Epithelial cell of proximal tubule (primary cell): Measurements from ENCODE around the gene SLC22A15. TPM values are rescaled to one million over a fixed set of nuclear protein-coding genes. Genes with fewer than 3 reads are reported as not detected.

Experiments used
- DNase-seq: peaks from one replicate; pipeline ENCODE4 v3.0.0-alpha.2; 2011; ENCODE audit warnings: low read depth
- H3K4me3 ChIP-seq: 2 replicates; pipeline ENCODE4 v1.5.1; 2011; ENCODE audit warnings: low read depth, mild to moderate bottlenecking, low read length
- total RNA-seq: library from RNA; depleted of rRNA; stranded (reverse); fragments of >200 nt; gene quantifications from 2 replicates; pipeline ENCODE4 v1.2.3, GENCODE V29; 2015
- TF ChIP-seq, protein P1 (sequence below): conservative IDR thresholded peaks from 2 replicates; pipeline ENCODE4 v1.5.1; 2012; ENCODE audit warnings: low read depth, mild to moderate bottlenecking, low read length

SLC22A15 gene
- total RNA-seq = 1.6 and 2.6 TPM in 2 replicates

DNA sequence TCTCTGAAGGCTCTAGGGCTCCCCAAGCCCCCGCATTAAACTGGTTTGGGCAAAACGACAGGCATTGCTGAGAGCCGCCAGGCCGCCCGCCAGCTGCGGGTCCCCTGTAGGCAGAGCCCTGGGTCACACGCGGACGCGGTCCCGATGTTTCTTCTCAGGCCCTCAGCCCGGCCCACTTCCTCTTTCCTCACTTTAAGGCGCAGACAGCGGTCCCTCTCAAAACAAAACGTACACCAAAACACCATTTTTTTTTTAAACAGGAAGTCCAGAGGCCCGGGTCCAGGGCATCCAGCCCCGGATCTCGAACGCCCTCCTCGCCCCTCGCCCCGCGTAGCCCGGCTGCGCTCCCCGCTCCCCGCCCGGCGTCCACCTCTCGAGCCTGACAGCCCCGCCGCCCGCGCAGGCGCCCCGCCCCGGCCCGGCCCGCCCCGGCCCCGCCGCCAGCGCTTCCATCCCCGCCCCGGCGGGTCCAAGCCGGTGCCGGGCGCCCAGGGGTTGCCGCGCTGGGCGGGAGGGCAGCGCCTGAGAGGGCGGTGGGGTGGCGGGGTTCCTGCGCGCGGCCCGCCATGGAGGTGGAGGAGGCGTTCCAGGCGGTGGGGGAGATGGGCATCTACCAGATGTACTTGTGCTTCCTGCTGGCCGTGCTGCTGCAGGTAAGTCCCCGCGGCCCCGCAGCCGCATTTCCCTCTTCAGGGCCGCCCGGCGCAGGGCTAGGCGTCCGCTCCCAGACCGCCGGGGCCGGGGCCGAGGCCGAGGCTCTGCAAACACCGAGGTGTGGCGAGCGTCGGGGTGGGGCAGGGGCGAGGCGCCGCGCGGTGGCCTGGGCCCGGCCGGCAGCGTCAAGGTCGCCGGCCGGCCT lies at the start of gene SLC22A15:
Gene SLC22A15 (plus strand): TSS at position 452 of the 859 bp plus-strand sequence. CDS start 115 bp downstream, at position 567.
- H3K4me3 ChIP-seq = peak within 1 kb of the TSS; percentile 63
- no peak for DNase-seq
- TF ChIP-seq, protein P1, sequence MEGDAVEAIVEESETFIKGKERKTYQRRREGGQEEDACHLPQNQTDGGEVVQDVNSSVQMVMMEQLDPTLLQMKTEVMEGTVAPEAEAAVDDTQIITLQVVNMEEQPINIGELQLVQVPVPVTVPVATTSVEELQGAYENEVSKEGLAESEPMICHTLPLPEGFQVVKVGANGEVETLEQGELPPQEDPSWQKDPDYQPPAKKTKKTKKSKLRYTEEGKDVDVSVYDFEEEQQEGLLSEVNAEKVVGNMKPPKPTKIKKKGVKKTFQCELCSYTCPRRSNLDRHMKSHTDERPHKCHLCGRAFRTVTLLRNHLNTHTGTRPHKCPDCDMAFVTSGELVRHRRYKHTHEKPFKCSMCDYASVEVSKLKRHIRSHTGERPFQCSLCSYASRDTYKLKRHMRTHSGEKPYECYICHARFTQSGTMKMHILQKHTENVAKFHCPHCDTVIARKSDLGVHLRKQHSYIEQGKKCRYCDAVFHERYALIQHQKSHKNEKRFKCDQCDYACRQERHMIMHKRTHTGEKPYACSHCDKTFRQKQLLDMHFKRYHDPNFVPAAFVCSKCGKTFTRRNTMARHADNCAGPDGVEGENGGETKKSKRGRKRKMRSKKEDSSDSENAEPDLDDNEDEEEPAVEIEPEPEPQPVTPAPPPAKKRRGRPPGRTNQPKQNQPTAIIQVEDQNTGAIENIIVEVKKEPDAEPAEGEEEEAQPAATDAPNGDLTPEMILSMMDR = no peak

DNA sequence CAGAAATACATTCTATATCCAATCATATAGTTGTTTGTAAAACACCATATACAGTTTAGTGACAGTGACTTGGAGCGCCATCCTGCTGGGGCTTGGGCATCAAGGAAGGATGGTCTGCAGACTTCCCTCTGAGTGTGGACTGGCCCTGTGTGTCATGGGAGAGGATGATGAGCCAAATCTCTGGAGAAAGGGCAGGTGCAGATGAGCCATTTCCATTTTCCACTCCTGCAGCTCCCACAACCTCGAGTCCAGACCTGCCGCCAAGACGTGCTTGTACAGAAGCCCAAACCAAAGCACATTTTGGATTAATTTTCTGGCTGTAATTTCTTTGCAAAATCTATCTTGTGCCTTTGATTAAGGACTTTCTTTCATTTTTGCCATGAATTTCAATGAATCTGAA lies 48.3 kb upstream of the SLC22A15 start:
- TF ChIP-seq, protein P1 = no peak
- DNase-seq = no peak
- H3K4me3 ChIP-seq = no peak overlapping the region

DNA sequence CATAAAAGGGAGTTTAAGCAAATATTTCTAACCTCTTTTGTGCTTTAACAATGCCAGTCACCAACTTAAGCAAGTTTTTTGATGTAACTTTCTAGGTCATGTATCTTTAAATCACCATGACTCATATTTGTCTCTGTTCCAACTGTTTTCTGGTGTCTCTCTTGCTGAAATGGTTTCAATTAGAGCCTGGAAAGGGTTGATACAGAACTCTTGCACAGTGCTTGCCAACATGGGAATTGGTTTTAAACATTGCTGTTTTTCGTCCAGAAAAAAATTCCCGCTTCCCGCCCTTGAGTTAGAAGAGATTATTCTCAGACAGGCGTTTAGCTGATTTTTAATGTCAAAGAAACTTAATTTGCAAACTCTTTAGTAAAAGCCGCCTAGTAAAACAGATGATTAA lies 46.4 kb upstream of the SLC22A15 start:
- peak; percentile 6 for DNase-seq
- H3K4me3 ChIP-seq = no peak overlapping the region
- TF ChIP-seq, protein P1 = no peak

DNA sequence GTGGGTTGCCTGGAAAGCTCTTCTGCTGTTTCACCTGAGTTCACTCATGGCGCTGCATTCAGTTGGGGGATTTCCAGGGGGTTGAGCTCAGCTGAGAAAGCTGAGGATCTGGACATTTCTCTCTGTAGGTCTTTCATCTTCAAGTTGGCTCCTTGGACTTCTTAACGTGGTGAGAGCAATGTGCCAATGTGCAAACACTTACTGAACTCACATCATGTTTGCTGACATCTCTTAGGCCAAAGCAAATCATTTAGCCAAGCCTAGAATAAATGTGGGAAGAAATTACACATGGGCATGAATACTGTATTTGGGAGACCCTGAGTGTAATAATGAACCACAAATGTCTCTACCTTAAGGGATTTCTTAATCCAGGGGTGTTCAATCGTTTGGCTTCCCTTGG lies 42.7 kb upstream of the SLC22A15 start:
- TF ChIP-seq, protein P1 = no peak
- DNase-seq = no peak
- H3K4me3 ChIP-seq = no peak overlapping the region

DNA sequence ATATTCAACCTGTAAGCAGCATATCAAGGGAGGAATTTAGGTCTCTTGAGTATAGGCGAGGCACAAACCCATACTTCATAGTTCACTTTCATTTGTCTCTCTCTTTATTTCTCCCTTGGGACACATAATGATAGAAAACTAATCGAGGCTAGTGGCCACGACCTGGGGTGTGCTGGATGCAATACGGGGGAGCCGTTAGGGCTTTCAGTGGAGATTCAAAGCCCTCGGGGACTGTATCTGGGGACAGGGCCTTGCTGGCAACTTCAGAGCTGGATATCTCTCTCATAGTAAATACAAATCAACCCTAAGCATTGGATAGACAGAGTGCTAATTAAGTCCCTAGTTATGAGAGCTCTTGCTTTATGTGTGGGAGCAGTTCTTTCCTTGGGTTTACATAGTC lies 36.9 kb upstream of the SLC22A15 start:
- H3K4me3 ChIP-seq = no peak overlapping the region
- DNase-seq = no peak
- TF ChIP-seq, protein P1 = no peak

DNA sequence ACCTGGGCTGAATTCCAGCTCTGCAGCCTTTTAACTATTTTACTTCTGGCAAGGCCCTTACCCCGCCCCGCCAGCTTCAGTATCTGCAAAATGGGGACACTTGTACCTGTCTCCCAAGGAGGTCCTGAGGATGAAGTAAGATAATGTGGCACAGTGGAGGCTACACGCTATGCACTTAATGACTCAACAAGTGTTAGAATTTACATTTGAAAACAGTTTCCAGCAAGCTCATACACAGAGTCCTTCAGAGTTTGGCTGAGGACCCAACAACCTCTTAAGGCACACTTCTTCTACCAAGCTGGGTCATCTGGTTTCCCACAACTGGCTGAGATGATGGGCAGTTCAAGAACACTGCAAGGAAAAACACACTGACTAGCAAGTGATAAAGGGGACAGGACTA lies 30.2 kb upstream of the SLC22A15 start:
- H3K4me3 ChIP-seq = no peak overlapping the region
- no peak for DNase-seq
- TF ChIP-seq, protein P1 = no peak

DNA sequence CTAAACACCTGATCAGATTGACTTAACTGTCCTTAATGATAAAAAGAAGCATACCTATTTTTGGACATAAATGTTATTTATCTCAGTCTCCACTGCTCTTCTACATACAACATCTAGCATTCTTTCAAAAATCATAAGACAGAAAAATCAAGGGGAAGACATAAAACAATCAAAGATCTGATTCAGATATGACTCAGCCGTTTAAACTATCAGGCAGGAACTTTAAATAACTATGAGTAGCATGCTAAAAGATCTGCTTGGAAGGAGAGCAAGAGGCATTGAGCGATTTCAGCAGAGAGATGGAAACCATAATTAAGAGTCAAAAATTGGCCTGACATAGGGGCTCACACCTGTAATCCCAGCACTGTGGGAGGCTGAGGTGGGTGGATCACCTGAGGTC lies 27.2 kb upstream of the SLC22A15 start:
- TF ChIP-seq, protein P1 = no peak
- H3K4me3 ChIP-seq = no peak overlapping the region
- no peak for DNase-seq
